Central memory CD8-positive, alpha-beta T cell (primary cell): ENCODE data around the gene TMPO.
"Not testable (repeated sequence)": the region's sequence is repeated elsewhere in the genome, so short reads cannot be mapped to it uniquely, and the experiment has no call there.

Experiments used
- ATAC-seq: fragments of 150-1000 bp; cut with Tn5 transposase; replicated peaks from 2 replicates; pipeline ENCODE4 v1.10.0; 2022; ENCODE audit warnings: mild to moderate bottlenecking, moderate FRiP score, moderate number of reproducible peaks; ENCODE audit not compliant: poor library complexity, severe bottlenecking; ENCODE audit errors: extremely low read depth
- DNase-seq, 2 donors: peaks; one replicate each; pipeline ENCODE4 v3.0.0; 2021; ENCODE audit warnings: low spot score in 2 of 2
- H3K27ac Mint-ChIP-seq: one replicate; pipeline ENCODE4 v1.8.0; 2022; ENCODE audit warnings: low read depth, mild to moderate bottlenecking, moderate library complexity, mixed read lengths
- H3K27me3 Mint-ChIP-seq: one replicate; pipeline ENCODE4 v1.8.0; 2022; ENCODE audit warnings: mixed read lengths
- H3K36me3 Mint-ChIP-seq: one replicate; pipeline ENCODE4 v1.8.0; 2022; ENCODE audit warnings: mild to moderate bottlenecking, moderate library complexity, mixed read lengths; ENCODE audit not compliant: insufficient read depth
- H3K4me1 Mint-ChIP-seq: one replicate; pipeline ENCODE4 v1.8.0; 2022; ENCODE audit warnings: mixed read lengths
- H3K4me3 Mint-ChIP-seq: one replicate; pipeline ENCODE4 v1.8.0; 2022; ENCODE audit warnings: mild to moderate bottlenecking, moderate library complexity, mixed read lengths
- H3K9me3 Mint-ChIP-seq: one replicate; pipeline ENCODE4 v1.8.0; 2022; ENCODE audit warnings: mixed read lengths

The TMPO gene

GRCh38 chr12:98593351-98594049 is 78.1 kb downstream of the TMPO start, which contains the start of gene SLC25A3:
Gene SLC25A3, plus strand, starts transcription at chr12:98593686. Its CDS starts 293 bp downstream, at chr12:98593979.
- Mint-ChIP-seq H3K4me1 (peaks cover 32% of the 10 kb centered on the region), H3K36me3 (peaks cover 43% of the 10 kb centered on the region), H3K27ac (peak within 1 kb of the TSS; percentile 99), H3K9me3 (no peaks in the 10 kb centered on the region), H3K27me3 (no peaks in the 10 kb centered on the region), H3K4me3 (peak within 1 kb of the TSS; percentile 97)
- ATAC-seq (peak; percentile 98), DNase-seq (peak; percentile 80 to 90)

GRCh38 chr12:98594050-98594835 is 78.9 kb downstream of the TMPO start:
- peaks cover 51% of the 10 kb centered on the region for H3K36me3 Mint-ChIP-seq
- H3K9me3 Mint-ChIP-seq = no peaks in the 10 kb centered on the region
- peak overlapping the region; percentile 97 for H3K4me3 Mint-ChIP-seq
- peaks cover 32% of the 10 kb centered on the region for H3K4me1 Mint-ChIP-seq
- DNase-seq = no peak
- no peaks in the 10 kb centered on the region for H3K27me3 Mint-ChIP-seq
- peak overlapping the region; percentile 99 for H3K27ac Mint-ChIP-seq
- peak; percentile 4 for ATAC-seq

- Mint-ChIP-seq H3K9me3 (no peaks in the 10 kb centered on the region), H3K36me3 (peaks cover 62% of the 10 kb centered on the region), H3K4me3 (peak overlapping the region; percentile 97), H3K27ac (peak overlapping the region; percentile 99), H3K27me3 (no peaks in the 10 kb centered on the region), H3K4me1 (peaks cover 32% of the 10 kb centered on the region)
- DNase-seq = no peak
- no peak for ATAC-seq
Measured at GRCh38 chr12:98595243-98595988, 80.0 kb downstream of the TMPO start.

- H3K4me1 Mint-ChIP-seq = peaks cover 32% of the 10 kb centered on the region
- H3K27me3 Mint-ChIP-seq, H3K9me3 Mint-ChIP-seq, ATAC-seq, DNase-seq, H3K27ac Mint-ChIP-seq, H3K4me3 Mint-ChIP-seq: not testable (repeated sequence)
- peaks cover 79% of the 10 kb centered on the region for H3K36me3 Mint-ChIP-seq
Measured at GRCh38 chr12:98597313-98597712, 81.9 kb downstream of the TMPO start.
